H1 (cell line): ENCODE results near the gene PPP1CC.

Experiments used
- CHD1 ChIP-seq: IDR thresholded peaks from 2 replicates; pipeline ENCODE4 v1.6.1; 2012; ENCODE audit warnings: low read depth, low read length, improper control_type of control experiment
- EZH2 ChIP-seq: fragments of 200-600 bp; sonication (generic); IDR thresholded peaks from 2 replicates; pipeline ENCODE4 v1.7.1; 2012; ENCODE audit warnings: low read depth, mild to moderate bottlenecking, moderate library complexity, low read length, inconsistent platforms; ENCODE audit not compliant: severe bottlenecking
- JUND ChIP-seq: IDR thresholded peaks from 2 replicates; pipeline ENCODE4 v1.6.1; 2011; ENCODE audit warnings: mild to moderate bottlenecking, improper control_type of control experiment, low read length
- POLR2A ChIP-seq, 2 experiments: IDR thresholded peaks; 1 replicate in 1 of 2; 2 replicates in 1 of 2; pipeline ENCODE4 v1.6.1; 2011; ENCODE audit warnings: low read depth in 2 of 2, low read length in 2 of 2, mild to moderate bottlenecking in 2 of 2; ENCODE audit errors: control extremely low read depth in 1 of 2
- POLR2AphosphoS5 ChIP-seq: IDR thresholded peaks from 2 replicates; pipeline ENCODE4 v1.6.1; 2011; ENCODE audit warnings: low read depth, low read length
- RBBP5 ChIP-seq: IDR thresholded peaks from 2 replicates; pipeline ENCODE4 v1.7.1; 2012; ENCODE audit warnings: low read depth, mild to moderate bottlenecking, inconsistent platforms, low read length, moderate library complexity, borderline replicate concordance
- SAP30 ChIP-seq: fragments of 300-600 bp; sonication (generic); IDR thresholded peaks from 2 replicates; pipeline ENCODE4 v1.7.1; 2012; ENCODE audit warnings: low read length, moderate library complexity, mild to moderate bottlenecking, inconsistent platforms; ENCODE audit not compliant: insufficient read depth, insufficient replicate concordance
- SIN3A ChIP-seq, 2 experiments: IDR thresholded peaks in 1 of 2; conservative IDR thresholded peaks in 1 of 2; 2 replicates each; pipeline ENCODE4 v1.6.1; 2011 to 2012; ENCODE audit warnings: low read length in 2 of 2, improper control_type of control experiment in 1 of 2, low read depth in 1 of 2, mild to moderate bottlenecking in 1 of 2
- SIX5 ChIP-seq: IDR thresholded peaks from 2 replicates; pipeline ENCODE4 v1.6.1; 2011; ENCODE audit warnings: mild to moderate bottlenecking, low read depth, low read length
- SP1 ChIP-seq: IDR thresholded peaks from 2 replicates; pipeline ENCODE4 v1.6.1; 2011; ENCODE audit warnings: low read depth, low read length
- SRF ChIP-seq: IDR thresholded peaks from 2 replicates; pipeline ENCODE4 v1.6.1; 2011; ENCODE audit warnings: mild to moderate bottlenecking, low read depth, low read length, moderate library complexity
- TAF1 ChIP-seq: IDR thresholded peaks from 2 replicates; pipeline ENCODE4 v1.6.1; 2011; ENCODE audit warnings: mild to moderate bottlenecking, low read depth, low read length
- ZNF274 ChIP-seq: IDR thresholded peaks from 2 replicates; pipeline ENCODE4 v1.7.0; 2012; ENCODE audit warnings: low read length, borderline replicate concordance; ENCODE audit errors: extremely low read depth
- TF ChIP-seq, protein P1 (sequence below), 3 experiments: IDR thresholded peaks; 1 replicate in 2 of 3; 2 replicates in 1 of 3; pipeline versions ENCODE4 v1.5.1 to v1.6.1; 2011; ENCODE audit warnings: low read length in 3 of 3, mild to moderate bottlenecking in 3 of 3, inconsistent platforms in 2 of 3, low read depth in 1 of 3, moderate library complexity in 1 of 3; ENCODE audit not compliant: insufficient read depth in 1 of 3; ENCODE audit errors: control extremely low read depth in 1 of 3

DNA sequence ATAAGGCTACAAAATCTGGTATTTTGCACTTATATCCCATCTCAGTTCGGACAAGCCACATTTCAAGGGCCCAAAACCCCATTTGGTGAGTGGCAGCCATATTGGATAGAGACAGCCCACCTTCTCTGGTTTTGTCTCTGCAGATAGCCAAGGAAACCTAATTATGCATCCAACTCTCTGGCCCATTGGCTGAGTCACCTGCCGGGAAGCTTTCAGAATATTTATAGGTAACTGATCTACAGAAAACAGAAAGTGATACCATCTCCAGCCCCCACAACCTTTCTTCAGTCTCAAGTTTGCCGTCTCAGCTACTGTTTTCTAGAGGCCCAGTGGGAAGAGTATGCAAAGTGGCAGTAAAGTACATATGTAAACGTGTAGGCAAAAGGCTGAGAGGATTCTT is 33.7 kb upstream of the PPP1CC start:
- TF ChIP-seq SIN3A (conservative IDR thresholded peaks at IDR 0.05 in 1 of 2, IDR thresholded peaks at IDR 0.05 in 1 of 2; ENCODE audit: low read depth in 1 of 2, low read length in 2 of 2) (no peak), ZNF274 (no peak), TAF1 (no peak), POLR2AphosphoS5 (no peak), SIX5 (no peak), SP1 (no peak), SRF (no peak), EZH2 (no peak), RBBP5 (no peak), SAP30 (no peak), JUND (no peak), POLR2A (IDR thresholded peaks at IDR 0.05; ENCODE audit: control extremely low read depth in 1 of 2, low read depth in 2 of 2, low read length in 2 of 2) (no peak), CHD1 (no peak)
- TF ChIP-seq, protein P1, sequence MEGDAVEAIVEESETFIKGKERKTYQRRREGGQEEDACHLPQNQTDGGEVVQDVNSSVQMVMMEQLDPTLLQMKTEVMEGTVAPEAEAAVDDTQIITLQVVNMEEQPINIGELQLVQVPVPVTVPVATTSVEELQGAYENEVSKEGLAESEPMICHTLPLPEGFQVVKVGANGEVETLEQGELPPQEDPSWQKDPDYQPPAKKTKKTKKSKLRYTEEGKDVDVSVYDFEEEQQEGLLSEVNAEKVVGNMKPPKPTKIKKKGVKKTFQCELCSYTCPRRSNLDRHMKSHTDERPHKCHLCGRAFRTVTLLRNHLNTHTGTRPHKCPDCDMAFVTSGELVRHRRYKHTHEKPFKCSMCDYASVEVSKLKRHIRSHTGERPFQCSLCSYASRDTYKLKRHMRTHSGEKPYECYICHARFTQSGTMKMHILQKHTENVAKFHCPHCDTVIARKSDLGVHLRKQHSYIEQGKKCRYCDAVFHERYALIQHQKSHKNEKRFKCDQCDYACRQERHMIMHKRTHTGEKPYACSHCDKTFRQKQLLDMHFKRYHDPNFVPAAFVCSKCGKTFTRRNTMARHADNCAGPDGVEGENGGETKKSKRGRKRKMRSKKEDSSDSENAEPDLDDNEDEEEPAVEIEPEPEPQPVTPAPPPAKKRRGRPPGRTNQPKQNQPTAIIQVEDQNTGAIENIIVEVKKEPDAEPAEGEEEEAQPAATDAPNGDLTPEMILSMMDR (IDR thresholded peaks at IDR 0.05; ENCODE audit: control extremely low read depth in 1 of 3, insufficient read depth in 1 of 3, low read depth in 1 of 3, low read length in 3 of 3): no peak
